ENCODE data around the gene PPM1B.
"Not testable (repeated sequence)": the region's sequence is repeated elsewhere in the genome, so short reads cannot be mapped to it uniquely, and the experiment has no call there.

The PPM1B gene

GRCh38 chr2:44203542-44203941 is 34.9 kb downstream of the PPM1B start:
- DNase-seq = no peak

- no peak for DNase-seq
These were observed 36.5 kb downstream of the PPM1B start for GRCh38 chr2:44205169-44205568.

DNA sequence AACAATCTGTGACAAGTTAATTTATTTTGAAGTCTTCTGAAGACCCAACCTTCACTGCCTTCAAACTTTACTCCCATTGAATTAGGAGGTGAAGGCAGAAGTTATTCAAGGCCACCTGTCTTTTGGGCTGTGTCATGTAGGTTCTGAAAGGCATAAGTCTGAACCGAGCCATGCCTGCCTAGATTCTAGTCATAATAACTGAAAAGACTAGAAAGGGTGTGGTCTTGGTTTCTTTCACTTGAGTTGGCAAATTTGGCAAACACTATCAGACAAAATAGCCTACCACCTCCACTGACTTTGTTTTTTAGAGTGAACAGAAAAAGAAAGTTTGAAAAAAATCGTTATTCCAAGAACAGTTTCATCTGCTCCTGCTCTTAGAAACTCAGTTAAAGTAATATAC is 38.4 kb downstream of the PPM1B start:
- no peak for DNase-seq

DNA sequence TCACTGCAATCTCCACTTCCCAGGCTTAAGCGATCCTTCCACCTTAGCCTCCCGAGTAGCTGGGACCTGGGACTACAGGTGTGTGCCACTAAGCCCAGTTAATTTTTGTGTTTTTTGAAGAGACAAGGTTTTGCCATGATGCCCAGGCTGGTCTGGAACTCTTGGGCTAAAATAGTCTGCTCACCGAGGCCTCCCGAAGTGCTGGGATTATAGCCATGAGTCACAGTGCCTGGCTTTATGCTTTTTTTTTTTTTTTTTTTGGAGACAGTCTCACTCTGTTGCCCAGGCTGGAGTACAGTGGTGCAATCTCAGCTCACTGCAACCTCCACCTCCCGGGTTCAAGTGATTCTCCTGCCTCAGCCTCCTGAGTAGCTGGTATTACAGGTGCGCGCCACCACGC is 39.0 kb downstream of the PPM1B start:
- not testable (repeated sequence) for DNase-seq

GRCh38 chr2:44210362-44210761 is 41.7 kb downstream of the PPM1B start:
- DNase-seq = no peak

GRCh38 chr2:44211183-44211582 is 42.5 kb downstream of the PPM1B start:
- no peak for DNase-seq

DNA sequence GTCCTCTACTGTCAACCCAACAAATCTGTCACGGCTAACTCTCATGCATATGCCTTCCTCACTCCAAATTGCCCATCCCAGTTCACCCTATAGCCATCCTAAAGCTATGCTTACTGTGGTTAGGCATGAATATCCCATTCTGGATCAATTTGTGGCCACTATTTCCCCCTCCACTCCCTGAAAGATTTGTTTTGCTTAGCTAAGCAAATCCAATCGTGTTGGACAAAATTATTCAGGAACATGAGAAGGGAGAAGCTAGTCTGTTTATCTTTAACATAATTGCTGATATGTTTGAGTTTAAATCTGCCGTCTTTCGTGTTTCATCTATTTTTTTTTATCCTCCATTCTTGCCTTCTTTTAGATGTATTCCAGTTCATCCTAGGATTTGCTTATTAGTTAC is 43.6 kb downstream of the PPM1B start:
- DNase-seq = no peak

- DNase-seq = no peak
These were observed 47.2 kb downstream of the PPM1B start for GRCh38 chr2:44215827-44216226.

- DNase-seq = no peak
These were observed 50.1 kb downstream of the PPM1B start for GRCh38 chr2:44218771-44219170.

DNA sequence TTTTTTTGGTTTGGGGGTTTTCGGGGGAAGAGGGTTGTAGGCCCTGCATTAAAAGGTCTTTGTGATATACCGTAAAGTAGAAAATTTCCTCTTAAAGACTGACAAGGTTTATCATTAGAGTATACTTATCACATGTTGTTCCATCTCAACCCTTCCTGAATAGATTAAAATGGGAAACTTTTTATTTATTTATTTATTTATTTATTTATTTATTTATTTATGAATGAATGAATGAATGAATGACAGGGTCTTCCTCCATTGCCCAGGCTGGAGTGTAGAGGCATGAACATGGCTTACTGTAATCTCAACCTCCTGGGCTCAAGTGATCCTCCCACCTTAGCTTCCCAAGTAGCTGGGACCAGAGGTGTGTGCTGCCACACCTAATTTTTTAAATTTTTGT is 58.1 kb downstream of the PPM1B start:
- no peak for DNase-seq

GRCh38 chr2:44230378-44230777 is 61.7 kb downstream of the PPM1B start:
- no peak for DNase-seq

GRCh38 chr2:44233450-44234128 is 64.9 kb downstream of the PPM1B start:
- no peak for DNase-seq

DNA sequence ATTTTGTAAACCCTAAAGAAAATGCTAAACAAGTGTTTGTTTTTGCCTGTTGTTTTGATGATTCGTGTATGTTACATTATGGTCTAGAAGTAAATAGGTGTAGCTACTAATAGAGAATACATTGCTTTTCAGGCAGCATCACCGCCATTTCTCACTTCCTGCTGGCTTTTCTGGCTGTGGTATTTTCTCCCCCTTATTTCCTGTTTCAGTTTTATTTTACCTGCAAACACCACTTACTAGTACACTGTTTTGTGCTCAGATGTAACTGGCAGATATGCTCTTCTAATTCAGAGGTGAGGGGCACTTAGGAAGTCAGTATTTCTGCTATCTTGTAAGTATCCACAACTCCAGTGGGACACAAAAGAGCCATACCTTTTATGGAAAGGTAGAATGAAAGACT is 68.5 kb downstream of the PPM1B start:
- no peak for DNase-seq

- DNase-seq = no peak
These were observed 74.2 kb downstream of the PPM1B start for GRCh38 chr2:44242904-44243303.

DNA sequence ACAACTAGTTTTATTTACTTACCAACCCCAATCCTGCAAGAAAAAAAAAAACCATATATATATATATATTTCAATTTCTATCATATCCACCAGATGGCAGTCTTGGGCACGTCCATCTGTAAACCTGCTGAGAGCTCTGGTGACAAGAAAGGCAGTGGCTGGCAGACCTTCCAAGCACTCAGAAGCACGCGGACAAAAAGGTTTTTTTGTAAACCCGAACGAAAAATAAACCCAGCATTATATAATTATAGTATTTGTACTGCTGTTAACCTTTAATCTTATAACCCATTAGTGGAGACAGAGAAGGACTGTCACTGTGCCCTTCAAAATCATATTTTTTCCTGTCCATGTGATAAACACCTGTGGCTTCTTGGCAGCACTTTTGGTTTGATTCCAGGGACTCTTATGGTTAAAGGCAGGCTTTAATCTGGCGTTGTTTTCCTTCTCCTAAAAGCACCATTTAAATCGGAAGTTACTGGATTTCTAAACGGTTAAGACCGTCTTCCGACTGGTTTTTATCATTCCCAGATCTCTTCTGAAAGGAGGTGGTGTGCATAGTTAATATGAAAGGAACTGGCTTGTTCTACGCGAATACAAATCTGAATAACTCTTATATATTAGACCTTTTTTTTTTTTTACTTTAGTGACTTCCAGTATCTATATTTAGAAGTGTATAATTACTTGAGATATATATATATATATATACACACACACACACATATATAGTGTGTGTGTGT is 75.6 kb downstream of the PPM1B start:
- DNase-seq = no peak

- no peak for DNase-seq
These were observed 76.6 kb downstream of the PPM1B start for GRCh38 chr2:44245083-44245861.

DNA sequence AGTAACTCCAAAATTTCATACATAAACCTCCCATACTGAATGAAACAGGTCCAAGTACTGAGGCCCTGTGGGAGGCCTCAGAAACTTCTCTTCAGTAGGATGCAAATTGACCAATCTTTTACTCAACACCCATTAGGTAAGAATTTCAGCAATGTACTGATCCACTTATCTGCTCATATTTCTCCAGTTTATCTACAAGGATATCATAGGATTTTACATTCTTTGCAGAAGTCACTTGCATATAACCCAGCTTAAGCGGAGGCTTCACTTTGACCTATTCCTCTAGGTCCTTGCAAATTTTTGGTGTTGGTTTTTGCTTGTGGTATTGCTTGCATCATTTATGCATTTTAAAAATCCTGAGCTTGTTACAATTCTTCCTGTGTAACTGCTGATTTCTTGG is 77.8 kb downstream of the PPM1B start:
- DNase-seq = no peak

GRCh38 chr2:44246840-44247369 is 78.2 kb downstream of the PPM1B start:
- peak; percentile 9 for DNase-seq

DNA sequence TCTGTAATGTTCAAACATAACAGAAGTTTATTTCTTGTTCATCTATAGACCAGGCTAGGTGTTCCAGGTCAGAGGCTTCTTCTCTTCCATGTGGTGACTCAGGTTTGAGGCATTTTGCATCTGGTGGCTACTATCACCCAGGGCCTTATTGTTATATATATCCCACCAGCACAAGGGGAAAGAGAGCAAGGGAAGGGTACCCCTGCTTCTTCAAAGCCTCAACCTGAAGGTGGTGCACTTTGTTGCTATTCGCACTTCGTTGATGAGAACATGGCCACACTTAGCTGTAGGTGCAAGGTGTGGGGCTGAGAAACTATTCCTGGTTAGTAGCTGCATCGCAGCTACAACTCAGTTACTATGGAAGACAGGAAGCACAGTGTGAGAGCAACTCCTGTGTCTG is 79.2 kb downstream of the PPM1B start:
- DNase-seq = no peak

GRCh38 chr2:44249269-44249668 is 80.6 kb downstream of the PPM1B start:
- not testable (repeated sequence) for DNase-seq

DNA sequence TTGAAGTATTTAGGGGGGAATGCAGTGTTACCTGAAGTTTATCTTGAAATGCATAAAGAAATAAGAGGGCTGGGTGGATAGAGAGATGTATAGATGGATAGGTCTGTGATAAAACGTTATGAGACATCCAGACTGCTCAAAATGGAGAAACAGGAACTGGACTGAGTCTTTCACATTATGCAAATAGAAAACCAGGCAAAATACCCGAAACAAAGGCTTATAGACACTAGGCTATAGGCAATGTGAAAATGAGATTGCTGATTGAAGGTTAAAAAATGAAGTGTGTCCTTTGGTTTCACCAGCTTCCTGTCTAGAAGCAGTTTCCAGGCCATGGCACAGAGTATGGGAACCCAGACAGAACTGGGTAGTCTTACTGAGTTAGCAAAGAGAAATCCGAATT is 81.7 kb downstream of the PPM1B start:
- no peak for DNase-seq

DNA sequence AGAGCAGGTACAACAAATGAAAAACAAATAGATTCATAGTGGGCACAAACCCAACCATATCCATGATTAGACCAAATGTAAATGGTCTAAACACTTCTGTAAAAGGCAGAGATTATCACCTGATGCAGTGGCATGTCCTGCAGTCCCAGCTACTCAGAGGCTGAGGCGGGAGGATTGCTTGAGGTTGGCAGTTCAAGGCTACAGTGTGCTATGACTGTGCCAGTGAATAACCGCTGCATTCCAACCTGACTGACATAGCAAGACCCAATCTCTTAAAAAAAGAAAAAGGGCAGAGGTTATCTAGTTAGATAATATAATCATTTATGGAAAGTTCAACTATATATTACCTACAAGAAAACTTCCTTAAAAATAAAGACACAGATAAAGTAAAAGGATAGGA is 85.3 kb downstream of the PPM1B start:
- no peak for DNase-seq

DNA sequence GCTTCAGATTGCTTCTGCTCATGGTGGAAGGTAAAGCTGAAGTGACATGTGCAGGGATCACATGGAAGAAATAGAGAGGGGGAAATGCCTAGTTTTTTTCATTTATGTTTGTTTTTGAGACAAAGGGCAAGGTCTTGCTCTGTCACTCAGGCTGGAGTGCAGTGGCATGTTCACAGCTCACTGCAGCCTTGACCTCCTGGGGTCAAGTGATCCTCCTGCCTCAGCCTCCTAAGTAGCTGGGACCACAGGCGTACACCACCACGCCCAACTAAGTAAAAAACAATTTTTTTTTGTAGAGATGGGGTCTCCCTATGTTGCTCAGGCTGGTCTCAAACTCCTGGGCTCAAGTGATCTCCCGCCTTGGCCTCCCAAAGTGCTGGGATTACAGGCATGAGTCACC is 87.0 kb downstream of the PPM1B start:
- not testable (repeated sequence) for DNase-seq

- DNase-seq = not testable (repeated sequence)
These were observed 89.1 kb downstream of the PPM1B start for GRCh38 chr2:44257802-44258201.

All from NK-92 treated with Interleukin-12 subunit alpha and Interleukin-12 subunit beta, amount 100 ng/mL, for 24 hours (cell line).